K562 (cell line): ENCODE data around the gene KIF25. TPM values are rescaled to one million over a fixed set of nuclear protein-coding genes. Genes with fewer than 3 reads are reported as not detected.

Source experiments
- ATAC-seq: fragments of 200-7000 bp; cut with Tn5 transposase; 3 replicates; pipeline ENCODE4 v1.9.1; 2020; ENCODE audit warnings: moderate library complexity
- BruUV-seq: library from RNA; stranded (reverse); fragments of 400-500 nt; replicated peaks from 2 replicates; lab custom pipeline; 2021; lab: Mats Ljungman, UMichigan
- CTCF ChIA-PET: fragments of 300-600 bp; formaldehyde crosslinking; extraction: SDS; loops from one replicate; lab custom pipeline; 2021; ENCODE audit warnings: low intra/inter-chr PET ratio; lab: Yijun Ruan, JAX
- POLR2A ChIA-PET: fragments of 300-600, 350-650 bp; sonication (Branson Sonifier 250); formaldehyde crosslinking; extraction: SDS; loops from one replicate; lab custom pipeline; 2021; ENCODE audit warnings: antibody characterized with exemption, inconsistent platforms; lab: Yijun Ruan, JAX
- DNase-seq, 4 experiments: peaks; one replicate each; pipeline versions ENCODE4 v3.0.0 to v3.0.0-alpha.2; 2011 to 2018; ENCODE audit warnings: low spot score in 3 of 4, mixed read lengths in 3 of 4; ENCODE audit errors: extremely low read depth in 1 of 4
- FAIRE-seq: peaks from 2 replicates; lab custom pipeline; 2011; peaks lifted over from hg19 to GRCh38; lab: Jason Lieb, UNC
- H2AFZ ChIP-seq: 2 replicates; pipeline ENCODE4 v1.6.0; 2011; ENCODE audit warnings: low read depth, low read length, control low read depth, inconsistent platforms
- H3K27ac ChIP-seq: fragments of 200-600 bp; 3 replicates; pipeline ENCODE4 v1.8.0; 2011; ENCODE audit warnings: low read depth, mild to moderate bottlenecking, control low read depth, inconsistent platforms, low read length, moderate library complexity, mixed read lengths; ENCODE audit errors: extremely low read depth
- H3K27me3 ChIP-seq, 2 experiments: fragments of 300-600 bp in 1 of 2; 2 replicates in 1 of 2; 3 replicates in 1 of 2; pipeline versions ENCODE4 v1.6.0 to v1.8.0; 2011; ENCODE audit warnings: inconsistent platforms in 2 of 2, low read length in 2 of 2, mild to moderate bottlenecking in 1 of 2, mixed read lengths in 1 of 2, moderate library complexity in 1 of 2; ENCODE audit not compliant: control insufficient read depth in 2 of 2, insufficient read depth in 2 of 2
- H3K36me3 ChIP-seq: fragments of 300-600 bp; 3 replicates; pipeline ENCODE4 v1.8.0; 2011; ENCODE audit warnings: mild to moderate bottlenecking, low read length, inconsistent platforms; ENCODE audit not compliant: control insufficient read depth, insufficient read depth
- H3K4me1 ChIP-seq, 2 experiments: fragments of 200-600 bp in 1 of 2; replicated peaks in 1 of 2; 2 replicates in 1 of 2; 3 replicates in 1 of 2; pipeline versions ENCODE4 v1.5.1 to v1.8.0; 2011; ENCODE audit warnings: inconsistent platforms in 2 of 2, low read length in 2 of 2, mild to moderate bottlenecking in 1 of 2, mixed read lengths in 1 of 2, moderate library complexity in 1 of 2; ENCODE audit not compliant: control insufficient read depth in 2 of 2, insufficient read depth in 2 of 2
- H3K4me2 ChIP-seq: 2 replicates; pipeline ENCODE4 v1.6.1; 2011; ENCODE audit warnings: low read length, control low read depth, inconsistent platforms, mixed read lengths; ENCODE audit not compliant: insufficient read depth
- H3K4me3 ChIP-seq: fragments of 200-600 bp; sonication (generic), shearing (Covaris generic); 2 replicates; pipeline ENCODE4 v1.5.1; 2016; ENCODE audit warnings: control low read depth, inconsistent platforms
- H3K79me2 ChIP-seq: fragments of 200-600 bp; 3 replicates; pipeline ENCODE4 v1.8.0; 2011; ENCODE audit warnings: low read length, inconsistent platforms; ENCODE audit not compliant: control insufficient read depth, insufficient read depth
- H3K9ac ChIP-seq, 2 experiments: 2 replicates each; pipeline versions ENCODE4 v1.6.0 to v1.6.1; 2011; ENCODE audit warnings: low read depth in 2 of 2, low read length in 2 of 2, control low read depth in 1 of 2, inconsistent platforms in 1 of 2, mild to moderate bottlenecking in 1 of 2, mixed read lengths in 1 of 2; ENCODE audit not compliant: insufficient read depth in 1 of 2
- H3K9me1 ChIP-seq: one replicate; pipeline ENCODE4 v1.6.0; 2011; ENCODE audit warnings: inconsistent platforms, mild to moderate bottlenecking, low read length, moderate library complexity; ENCODE audit not compliant: control insufficient read depth, insufficient read depth
- H3K9me3 ChIP-seq: replicated peaks from 2 replicates; pipeline ENCODE4 v1.5.1; 2011; ENCODE audit warnings: low read depth, low read length, inconsistent platforms; ENCODE audit not compliant: control insufficient read depth, insufficient read depth
- H4K20me1 ChIP-seq: replicated peaks from 2 replicates; pipeline ENCODE4 v1.6.1; 2011; ENCODE audit warnings: low read length, inconsistent platforms, mixed read lengths; ENCODE audit not compliant: control insufficient read depth, insufficient read depth
- ATF4 ChIP-seq: fragments of 450-650 bp; formaldehyde crosslinking; IDR thresholded peaks from 2 replicates; pipeline ENCODE4 v1.4.0; 2022; ENCODE audit warnings: mild to moderate bottlenecking, moderate library complexity
- BRD9 ChIP-seq: fragments of 450-650 bp; IDR thresholded peaks from 2 replicates; pipeline ENCODE4 v1.6.1; 2018; ENCODE audit warnings: low read depth; ENCODE audit not compliant: partially characterized antibody
- FOS ChIP-seq: IDR thresholded peaks from 3 replicates; pipeline ENCODE4 v1.6.1; 2011; ENCODE audit not compliant: insufficient read length; ENCODE audit errors: extremely low read depth
- RFX1 ChIP-seq: fragments of 450-650 bp; IDR thresholded peaks from 2 replicates; pipeline ENCODE4 v1.6.1; 2016; ENCODE audit warnings: mild to moderate bottlenecking, moderate library complexity
- SMAD2 ChIP-seq: fragments of 150-350 bp; IDR thresholded peaks from 2 replicates; pipeline ENCODE4 v1.6.1; 2014; ENCODE audit warnings: low read depth, mild to moderate bottlenecking, low read length
- SMARCB1 ChIP-seq: IDR thresholded peaks from 2 replicates; pipeline ENCODE4 v1.6.1; 2011; ENCODE audit warnings: improper control_type of control experiment, low read depth; ENCODE audit not compliant: insufficient read length
- SREBF2 ChIP-seq: sonication (generic); formaldehyde crosslinking; IDR thresholded peaks from 2 replicates; pipeline ENCODE4 v1.4.0; 2020; ENCODE audit warnings: mild to moderate bottlenecking, missing genetic modification reagents
- ZBTB7A ChIP-seq: IDR thresholded peaks from 2 replicates; pipeline ENCODE4 v1.6.1; 2011; ENCODE audit warnings: low read depth, mild to moderate bottlenecking, low read length, moderate library complexity, borderline replicate concordance; ENCODE audit not compliant: control insufficient read depth
- ZNF121 ChIP-seq: sonication (generic); formaldehyde crosslinking; conservative IDR thresholded peaks from 2 replicates; pipeline ENCODE4 v1.8.0; 2022; ENCODE audit warnings: missing genetic modification reagents
- WGBS: fragments of 100-300 bp; shearing (Covaris generic); methylation state at CpG from one replicate; pipeline ENCODE4 v1.1.6; 2016; ENCODE audit warnings: low coverage, mixed read lengths; ENCODE audit not compliant: insufficient coverage; ENCODE audit errors: missing lambda C conversion rate; 5-methylcytosine and 5-hydroxymethylcytosine counted together
- in situ Hi-C: fragments of 300-500 bp; cut with MboI; formaldehyde crosslinking; loops from 4 replicates; pipeline ENCODE4 v1.15.0; 2018; ENCODE audit warnings: inconsistent platforms, mixed read lengths
- intact Hi-C: fragments of 100-400 bp; cut with micrococcal nuclease; formaldehyde crosslinking; loops from 2 replicates; pipeline ENCODE4 v1.14.2; 2022
- polyA plus RNA-seq, 8 experiments: library from polyadenylated mRNA; depleted of rRNA in 4 of 8; stranded (reverse) in 5 of 8; unstranded in 3 of 8; fragments of >200 nt; fragmentation: Nextera tagmentation in 2 of 8; fragmentation: Illumina TruSeq in 1 of 8; extraction: Ambion mirVana in 2 of 8; extraction: Trizol in 1 of 8; gene quantifications; 2 replicates each; pipeline versions ENCODE4 v1.2.1 to v1.2.3, GENCODE V29; 2011 to 2014; ENCODE audit warnings: inconsistent platforms in 1 of 8, missing spikeins in 1 of 8
- total RNA-seq, 7 experiments: library from RNA; depleted of rRNA in 6 of 7; stranded (reverse); fragments of >200 nt in 6 of 7; fragmentation: Illumina TruSeq in 2 of 7; extraction: Trizol in 2 of 7; gene quantifications; 2 replicates each; pipeline versions ENCODE4 v1.2.1 to v1.2.3, GENCODE V29; 2011 to 2021; ENCODE audit warnings: low replicate concordance in 1 of 7
- TF ChIP-seq, protein P1 (sequence below): fragments of 200-400 bp; formaldehyde crosslinking; IDR thresholded peaks from 2 replicates; pipeline ENCODE4 v1.6.1; 2017; ENCODE audit warnings: mild to moderate bottlenecking, low read depth, low read length, moderate library complexity
- TF ChIP-seq, protein P2 (sequence below): fragments of 450-650 bp; IDR thresholded peaks from 2 replicates; pipeline ENCODE4 v1.6.1; 2016; ENCODE audit warnings: low read depth

Gene KIF25
- total and polyA plus RNA-seq, 9 of the 15 experiments (the other 6 are each of a cell fraction or from before 2014, with no cell fraction given): 0.04 to 0.49 (median 0.23) TPM; not detected in 5

GRCh38 chr6:167974640-167975344, 22.7 kb upstream of the KIF25 start:
- ATAC-seq (no peak; the same call in 2 of the 3 replicates), DNase-seq (no peak), FAIRE-seq (no peak)
- no TSS peak for BruUV-seq
- intact Hi-C loops (no loop called here), in situ Hi-C loops (no loop called here)
- H3K27me3 ChIP-seq: peaks cover 9 to 16% of the 10 kb centered on the region in 2 experiments; a peak in 4 of 5 replicates
- ChIA-PET POLR2A (no interaction called here), CTCF (no interaction called here)
- no peak overlapping the region for H3K27ac ChIP-seq
- H3K9me3 ChIP-seq: no peaks in the 10 kb centered on the region
- H3K4me1 ChIP-seq: peaks cover 0 to 8% of the 10 kb centered on the region in 2 experiments; a peak in 1 of 5 replicates
- H3K9me1 ChIP-seq: no peaks in the 10 kb centered on the region
- no peak overlapping the region for H3K4me3 ChIP-seq
- no peaks in the 10 kb centered on the region for H3K79me2 ChIP-seq
- H3K36me3 ChIP-seq: peaks cover 10% of the 10 kb centered on the region; the same call in 1 of the 3 replicates
- no peak overlapping the region for H3K9ac ChIP-seq
- 60% methylated on average over 12 of the region's 12 CpGs for WGBS
- no peak overlapping the region for H2AFZ ChIP-seq
- no peak overlapping the region for H3K4me2 ChIP-seq
- no peaks in the 10 kb centered on the region for H4K20me1 ChIP-seq
- no peak for TF ChIP-seq SMARCB1
- TF ChIP-seq RFX1: no peak
- no peak for TF ChIP-seq BRD9
- no peak for TF ChIP-seq ATF4 (CRISPR knock-in tag)
- no peak for TF ChIP-seq FOS
- TF ChIP-seq ZNF121 (CRISPR knock-in tag): no peak
- no peak for TF ChIP-seq SREBF2 (CRISPR knock-in tag)
- TF ChIP-seq ZBTB7A: no peak
- TF ChIP-seq, protein P1, sequence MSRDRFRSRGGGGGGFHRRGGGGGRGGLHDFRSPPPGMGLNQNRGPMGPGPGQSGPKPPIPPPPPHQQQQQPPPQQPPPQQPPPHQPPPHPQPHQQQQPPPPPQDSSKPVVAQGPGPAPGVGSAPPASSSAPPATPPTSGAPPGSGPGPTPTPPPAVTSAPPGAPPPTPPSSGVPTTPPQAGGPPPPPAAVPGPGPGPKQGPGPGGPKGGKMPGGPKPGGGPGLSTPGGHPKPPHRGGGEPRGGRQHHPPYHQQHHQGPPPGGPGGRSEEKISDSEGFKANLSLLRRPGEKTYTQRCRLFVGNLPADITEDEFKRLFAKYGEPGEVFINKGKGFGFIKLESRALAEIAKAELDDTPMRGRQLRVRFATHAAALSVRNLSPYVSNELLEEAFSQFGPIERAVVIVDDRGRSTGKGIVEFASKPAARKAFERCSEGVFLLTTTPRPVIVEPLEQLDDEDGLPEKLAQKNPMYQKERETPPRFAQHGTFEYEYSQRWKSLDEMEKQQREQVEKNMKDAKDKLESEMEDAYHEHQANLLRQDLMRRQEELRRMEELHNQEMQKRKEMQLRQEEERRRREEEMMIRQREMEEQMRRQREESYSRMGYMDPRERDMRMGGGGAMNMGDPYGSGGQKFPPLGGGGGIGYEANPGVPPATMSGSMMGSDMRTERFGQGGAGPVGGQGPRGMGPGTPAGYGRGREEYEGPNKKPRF: no peak
- no peak for TF ChIP-seq SMAD2
- TF ChIP-seq, protein P2, sequence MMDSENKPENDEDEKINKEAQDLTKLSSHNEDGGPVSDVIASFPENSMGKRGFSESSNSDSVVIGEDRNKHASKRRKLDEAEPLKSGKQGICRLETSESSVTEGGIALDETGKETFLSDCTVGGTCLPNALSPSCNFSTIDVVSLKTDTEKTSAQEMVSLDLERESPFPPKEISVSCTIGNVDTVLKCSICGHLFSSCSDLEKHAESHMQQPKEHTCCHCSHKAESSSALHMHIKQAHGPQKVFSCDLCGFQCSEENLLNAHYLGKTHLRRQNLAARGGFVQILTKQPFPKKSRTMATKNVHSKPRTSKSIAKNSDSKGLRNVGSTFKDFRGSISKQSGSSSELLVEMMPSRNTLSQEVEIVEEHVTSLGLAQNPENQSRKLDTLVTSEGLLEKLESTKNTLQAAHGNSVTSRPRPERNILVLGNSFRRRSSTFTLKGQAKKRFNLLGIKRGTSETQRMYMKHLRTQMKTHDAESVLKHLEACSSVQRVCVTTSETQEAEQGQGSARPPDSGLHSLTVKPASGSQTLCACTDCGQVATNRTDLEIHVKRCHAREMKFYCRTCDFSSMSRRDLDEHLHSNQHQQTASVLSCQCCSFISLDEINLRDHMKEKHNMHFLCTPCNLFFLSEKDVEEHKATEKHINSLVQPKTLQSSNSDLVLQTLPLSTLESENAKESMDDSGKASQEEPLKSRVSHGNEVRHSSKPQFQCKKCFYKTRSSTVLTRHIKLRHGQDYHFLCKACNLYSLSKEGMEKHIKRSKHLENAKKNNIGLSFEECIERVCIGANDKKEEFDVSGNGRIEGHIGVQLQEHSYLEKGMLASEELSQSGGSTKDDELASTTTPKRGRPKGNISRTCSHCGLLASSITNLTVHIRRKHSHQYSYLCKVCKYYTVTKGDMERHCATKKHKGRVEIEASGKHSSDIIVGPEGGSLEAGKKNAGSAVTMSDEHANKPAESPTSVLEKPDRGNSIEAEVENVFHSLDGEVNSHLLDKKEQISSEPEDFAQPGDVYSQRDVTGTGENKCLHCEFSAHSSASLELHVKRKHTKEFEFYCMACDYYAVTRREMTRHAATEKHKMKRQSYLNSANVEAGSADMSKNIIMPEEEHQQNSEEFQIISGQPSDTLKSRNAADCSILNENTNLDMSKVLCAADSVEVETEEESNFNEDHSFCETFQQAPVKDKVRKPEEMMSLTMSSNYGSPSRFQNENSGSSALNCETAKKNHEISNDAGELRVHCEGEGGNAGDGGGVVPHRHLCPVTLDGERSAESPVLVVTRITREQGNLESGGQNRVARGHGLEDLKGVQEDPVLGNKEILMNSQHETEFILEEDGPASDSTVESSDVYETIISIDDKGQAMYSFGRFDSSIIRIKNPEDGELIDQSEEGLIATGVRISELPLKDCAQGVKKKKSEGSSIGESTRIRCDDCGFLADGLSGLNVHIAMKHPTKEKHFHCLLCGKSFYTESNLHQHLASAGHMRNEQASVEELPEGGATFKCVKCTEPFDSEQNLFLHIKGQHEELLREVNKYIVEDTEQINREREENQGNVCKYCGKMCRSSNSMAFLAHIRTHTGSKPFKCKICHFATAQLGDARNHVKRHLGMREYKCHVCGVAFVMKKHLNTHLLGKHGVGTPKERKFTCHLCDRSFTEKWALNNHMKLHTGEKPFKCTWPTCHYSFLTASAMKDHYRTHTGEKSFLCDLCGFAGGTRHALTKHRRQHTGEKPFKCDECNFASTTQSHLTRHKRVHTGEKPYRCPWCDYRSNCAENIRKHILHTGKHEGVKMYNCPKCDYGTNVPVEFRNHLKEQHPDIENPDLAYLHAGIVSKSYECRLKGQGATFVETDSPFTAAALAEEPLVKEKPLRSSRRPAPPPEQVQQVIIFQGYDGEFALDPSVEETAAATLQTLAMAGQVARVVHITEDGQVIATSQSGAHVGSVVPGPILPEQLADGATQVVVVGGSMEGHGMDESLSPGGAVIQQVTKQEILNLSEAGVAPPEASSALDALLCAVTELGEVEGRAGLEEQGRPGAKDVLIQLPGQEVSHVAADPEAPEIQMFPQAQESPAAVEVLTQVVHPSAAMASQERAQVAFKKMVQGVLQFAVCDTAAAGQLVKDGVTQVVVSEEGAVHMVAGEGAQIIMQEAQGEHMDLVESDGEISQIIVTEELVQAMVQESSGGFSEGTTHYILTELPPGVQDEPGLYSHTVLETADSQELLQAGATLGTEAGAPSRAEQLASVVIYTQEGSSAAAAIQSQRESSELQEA: no peak
